AG10803 (cell line): ENCODE data around the gene RHBDL1.

Experiments used
- DNase-seq: peaks from one replicate; pipeline ENCODE4 v3.0.0; 2010; ENCODE audit warnings: low read depth
- H3K4me3 ChIP-seq: 2 replicates; pipeline ENCODE4 v1.5.1; 2011; ENCODE audit warnings: mild to moderate bottlenecking, low read length, control low read depth
- TF ChIP-seq, protein P1 (sequence below): conservative IDR thresholded peaks from 2 replicates; pipeline ENCODE4 v1.5.1; 2011; ENCODE audit warnings: mild to moderate bottlenecking, low read length, control low read depth, inconsistent platforms

The RHBDL1 gene

DNA sequence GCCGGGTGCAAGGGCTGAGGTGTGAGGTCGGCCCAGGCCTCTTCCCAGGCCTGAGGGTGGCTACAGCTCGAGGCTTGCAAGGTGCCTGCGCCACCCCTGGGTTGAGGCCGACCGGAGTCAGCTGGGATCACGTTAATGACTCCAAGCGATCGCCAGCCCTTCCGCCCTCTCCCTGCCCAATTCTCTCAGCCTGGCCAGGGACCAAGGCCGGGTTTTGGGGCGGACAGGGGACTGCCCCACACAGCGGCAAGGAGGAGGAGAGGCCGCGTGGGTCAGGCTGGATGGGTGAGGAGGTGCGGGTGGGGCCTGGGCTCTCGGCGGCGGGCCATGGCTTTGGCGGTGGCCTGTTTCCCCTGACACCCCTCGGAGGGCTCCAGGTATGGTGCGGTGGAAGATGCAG lies 17.9 kb downstream of the RHBDL1 start:
- TF ChIP-seq, protein P1, sequence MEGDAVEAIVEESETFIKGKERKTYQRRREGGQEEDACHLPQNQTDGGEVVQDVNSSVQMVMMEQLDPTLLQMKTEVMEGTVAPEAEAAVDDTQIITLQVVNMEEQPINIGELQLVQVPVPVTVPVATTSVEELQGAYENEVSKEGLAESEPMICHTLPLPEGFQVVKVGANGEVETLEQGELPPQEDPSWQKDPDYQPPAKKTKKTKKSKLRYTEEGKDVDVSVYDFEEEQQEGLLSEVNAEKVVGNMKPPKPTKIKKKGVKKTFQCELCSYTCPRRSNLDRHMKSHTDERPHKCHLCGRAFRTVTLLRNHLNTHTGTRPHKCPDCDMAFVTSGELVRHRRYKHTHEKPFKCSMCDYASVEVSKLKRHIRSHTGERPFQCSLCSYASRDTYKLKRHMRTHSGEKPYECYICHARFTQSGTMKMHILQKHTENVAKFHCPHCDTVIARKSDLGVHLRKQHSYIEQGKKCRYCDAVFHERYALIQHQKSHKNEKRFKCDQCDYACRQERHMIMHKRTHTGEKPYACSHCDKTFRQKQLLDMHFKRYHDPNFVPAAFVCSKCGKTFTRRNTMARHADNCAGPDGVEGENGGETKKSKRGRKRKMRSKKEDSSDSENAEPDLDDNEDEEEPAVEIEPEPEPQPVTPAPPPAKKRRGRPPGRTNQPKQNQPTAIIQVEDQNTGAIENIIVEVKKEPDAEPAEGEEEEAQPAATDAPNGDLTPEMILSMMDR, result no peak
- DNase-seq, result no peak
- no peak overlapping the region for H3K4me3 ChIP-seq

DNA sequence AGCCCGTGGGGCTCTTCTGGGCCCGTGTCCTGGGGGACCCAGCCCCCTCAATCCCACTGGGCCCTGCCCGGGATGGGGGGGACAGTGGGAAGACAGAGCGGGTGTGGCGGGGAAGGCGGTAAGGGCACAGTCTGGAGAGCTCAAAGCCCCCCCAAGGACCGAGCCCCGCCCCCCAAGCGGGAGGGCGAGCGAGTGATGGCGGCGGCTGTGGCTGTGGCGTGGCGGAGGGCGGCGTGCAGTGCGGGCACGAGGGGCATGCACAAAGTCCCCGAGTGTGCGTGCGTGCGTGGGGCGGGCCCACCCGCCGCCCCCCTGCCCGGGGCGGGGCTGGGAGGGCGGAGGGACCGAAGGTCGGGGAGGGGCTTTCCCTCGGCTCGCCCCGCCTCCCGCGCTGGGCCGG lies 18.3 kb downstream of the RHBDL1 start:
- TF ChIP-seq, protein P1, result no peak
- no peak for DNase-seq
- no peak overlapping the region for H3K4me3 ChIP-seq

DNA sequence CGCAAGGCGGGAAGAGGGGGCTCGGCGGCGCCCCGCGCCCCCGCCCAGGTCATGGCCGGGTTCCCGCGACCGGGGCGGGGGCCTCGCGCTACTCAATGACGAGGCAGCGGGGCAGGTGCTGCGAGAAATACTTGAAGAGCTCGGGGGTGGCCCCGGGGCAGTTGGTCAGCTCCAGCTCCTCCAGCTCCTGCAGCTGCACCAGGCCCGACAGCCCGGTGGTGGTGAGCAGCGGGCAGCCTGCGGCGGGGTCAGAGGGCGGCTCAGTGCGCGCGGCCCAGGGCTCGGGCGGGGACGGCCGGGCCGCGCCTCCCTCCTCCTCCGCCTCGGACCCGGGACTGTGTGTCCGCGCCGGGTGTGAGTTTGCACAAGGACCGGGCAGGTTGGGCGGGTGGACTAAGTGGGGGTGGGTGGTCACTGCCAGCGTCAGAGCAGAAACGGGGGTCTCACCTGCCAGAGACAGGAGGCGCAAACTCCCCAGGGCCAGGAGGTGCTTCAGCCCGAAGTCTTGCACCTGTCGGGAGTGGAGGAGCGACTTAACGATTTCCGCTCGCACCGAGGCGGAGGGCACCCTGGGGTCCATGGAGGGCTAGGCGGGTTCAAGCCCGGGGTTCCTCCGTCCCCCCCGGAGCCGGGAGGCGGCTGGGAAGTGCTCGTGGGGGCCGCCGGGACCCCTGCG lies 18.9 kb downstream of the RHBDL1 start:
- DNase-seq, result no peak
- H3K4me3 ChIP-seq, result no peak overlapping the region
- TF ChIP-seq, protein P1, result no peak

DNA sequence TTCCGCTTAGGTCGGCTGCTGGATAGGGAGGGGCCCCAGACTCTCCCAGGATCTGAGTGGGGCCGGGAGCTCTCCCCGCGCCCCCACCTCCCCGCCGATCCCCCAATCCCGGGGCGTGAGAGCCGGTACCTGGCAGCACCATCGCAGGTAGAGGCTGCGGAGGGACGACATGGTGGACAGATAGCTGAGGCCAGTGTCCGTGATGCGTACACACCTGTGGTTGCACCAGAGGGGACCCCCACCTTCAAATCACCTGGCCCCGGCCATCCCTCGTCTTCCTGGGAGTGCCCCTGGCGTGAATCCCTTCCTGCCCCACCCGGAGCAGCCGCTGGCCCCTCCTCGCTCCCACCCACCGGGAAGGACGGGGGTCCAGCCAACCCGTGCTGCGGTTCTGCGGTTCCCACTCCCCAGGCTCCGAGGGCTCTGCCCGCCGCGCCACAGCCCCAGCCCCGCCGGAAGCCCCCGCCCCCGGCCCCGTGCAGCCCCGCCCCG lies 19.4 kb downstream of the RHBDL1 start:
- no peak for DNase-seq
- no peak overlapping the region for H3K4me3 ChIP-seq
- TF ChIP-seq, protein P1, result no peak

DNA sequence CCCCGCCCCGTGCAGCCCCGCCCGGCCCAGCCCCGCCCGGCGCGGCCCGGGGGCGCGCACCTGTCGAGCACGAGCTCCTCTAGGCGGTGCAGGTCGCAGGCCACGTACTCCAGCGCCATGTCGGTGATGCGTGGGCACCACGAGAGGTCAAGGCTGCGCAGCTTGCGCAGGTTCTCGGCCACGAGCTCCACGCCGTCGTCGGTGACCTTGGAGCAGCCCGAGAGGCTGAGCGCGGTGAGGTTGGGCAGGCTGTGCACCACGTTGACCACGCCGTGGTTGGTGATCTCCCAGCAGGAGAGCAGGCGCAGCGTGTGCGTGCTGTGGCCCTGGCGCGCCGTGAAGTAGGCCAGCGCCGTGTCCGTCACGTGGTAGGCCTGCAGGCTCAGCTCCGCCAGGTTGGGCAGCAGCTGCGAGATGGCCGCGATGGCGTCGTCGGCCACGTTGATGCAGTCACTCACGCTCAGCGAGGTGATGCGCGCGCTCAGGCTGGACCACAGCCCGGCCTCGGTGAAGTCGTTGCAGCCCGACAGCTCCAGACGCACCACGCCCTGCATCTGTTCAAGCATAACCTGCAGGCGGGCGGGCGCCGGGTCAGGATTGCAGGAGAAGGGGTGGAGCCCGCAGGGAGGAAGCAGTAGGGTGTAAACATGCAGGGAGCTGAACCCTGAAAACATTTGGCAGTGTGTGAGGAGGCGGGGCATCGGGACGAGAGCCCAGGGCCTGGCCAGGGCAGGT lies 20.1 kb downstream of the RHBDL1 start:
- no peak overlapping the region for H3K4me3 ChIP-seq
- DNase-seq, result no peak

DNA sequence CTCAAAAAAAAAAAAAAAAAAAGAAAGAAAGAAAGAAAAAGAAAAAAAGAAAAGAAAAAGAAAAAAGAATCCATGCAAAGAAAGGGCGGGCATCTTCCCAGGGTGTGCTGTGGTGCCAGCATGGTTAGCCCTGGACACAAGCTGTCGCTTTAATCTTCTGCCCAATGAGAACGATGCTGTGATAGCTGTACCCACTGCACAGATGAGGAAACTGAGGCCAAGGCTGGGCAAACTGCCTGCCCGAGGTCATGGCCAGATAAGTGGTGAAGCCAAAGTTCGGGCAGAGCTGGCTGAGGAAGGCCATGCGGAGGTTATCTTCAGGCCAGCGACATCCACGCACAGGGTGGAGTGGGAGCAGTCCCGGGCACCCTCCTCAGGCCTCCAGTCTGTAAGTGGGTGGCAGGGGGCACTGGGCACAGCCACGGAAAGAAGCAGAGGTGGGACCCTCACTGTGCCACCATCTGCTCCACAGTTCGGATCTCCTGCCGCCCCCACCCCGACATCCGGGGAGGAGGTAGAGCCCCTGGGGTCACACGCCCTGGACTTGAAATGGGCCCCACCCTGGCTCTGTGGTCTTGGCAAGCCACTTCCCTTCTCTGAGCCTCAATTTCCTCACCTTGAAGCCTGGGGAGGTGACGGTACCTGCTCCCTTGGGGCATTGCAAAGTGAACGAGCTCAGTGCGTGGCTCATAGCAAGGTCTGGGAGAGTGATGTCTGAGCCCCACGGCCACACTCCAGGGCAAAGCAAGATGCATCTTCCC lies 23.6 kb downstream of the RHBDL1 start:
- H3K4me3 ChIP-seq, result no peak overlapping the region
- TF ChIP-seq, protein P1, result no peak
- no peak for DNase-seq

More for the DNA sequence above, 20.1 kb downstream of the RHBDL1 start:
- TF ChIP-seq, protein P1, result no peak
